Liver (tissue), 9 donors: ENCODE results near the gene CCDC85A. TPM values are rescaled to one million over a fixed set of nuclear protein-coding genes. Genes with fewer than 3 reads are reported as not detected.

Source experiments
- DNase-seq: peaks from one replicate; pipeline ENCODE4 v3.0.0-alpha.2; 2017; ENCODE audit warnings: low spot score
- H3K27ac ChIP-seq, 2 donors: one replicate each; pipeline ENCODE4 v1.7.0; 2013; ENCODE audit warnings: inconsistent platforms in 2 of 2, low read length in 2 of 2, control low read depth in 1 of 2, low read depth in 1 of 2, mild to moderate bottlenecking in 1 of 2
- H3K27me3 ChIP-seq, 4 donors: one replicate each; pipeline versions ENCODE4 v1.6.1 to v1.7.0; 2013; ENCODE audit warnings: low read length in 3 of 4, inconsistent platforms in 1 of 4, mild to moderate bottlenecking in 1 of 4, moderate library complexity in 1 of 4; ENCODE audit not compliant: control insufficient read depth in 4 of 4, insufficient read depth in 4 of 4
- H3K36me3 ChIP-seq, 4 donors: one replicate each; pipeline versions ENCODE4 v1.6.1 to v1.7.0; 2013; ENCODE audit warnings: low read length in 3 of 4, mild to moderate bottlenecking in 3 of 4, low read depth in 1 of 4, moderate library complexity in 1 of 4; ENCODE audit not compliant: control insufficient read depth in 4 of 4, insufficient read depth in 3 of 4
- H3K4me1 ChIP-seq, 4 donors: one replicate each; pipeline versions ENCODE4 v1.6.1 to v1.7.0; 2013; ENCODE audit warnings: low read length in 3 of 4, mild to moderate bottlenecking in 3 of 4, moderate library complexity in 1 of 4; ENCODE audit not compliant: control insufficient read depth in 4 of 4, insufficient read depth in 4 of 4
- H3K4me3 ChIP-seq, 3 donors: one replicate each; pipeline versions ENCODE4 v1.6.1 to v1.7.0; 2013; ENCODE audit warnings: low read length in 3 of 3, control low read depth in 1 of 3, low read depth in 1 of 3, mild to moderate bottlenecking in 1 of 3
- H3K9ac ChIP-seq, 2 donors: one replicate each; pipeline ENCODE4 v1.7.0; 2013; ENCODE audit warnings: low read length in 2 of 2, mild to moderate bottlenecking in 2 of 2, moderate library complexity in 2 of 2, control low read depth in 1 of 2, low read depth in 1 of 2
- H3K9me3 ChIP-seq, 4 donors: one replicate each; pipeline versions ENCODE4 v1.6.1 to v1.7.0; 2013; ENCODE audit warnings: low read length in 3 of 4; ENCODE audit not compliant: control insufficient read depth in 4 of 4
- ATF3 ChIP-seq: IDR thresholded peaks from 2 replicates; pipeline ENCODE4 v1.6.1; 2016; ENCODE audit warnings: antibody characterized with exemption
- EGR1 ChIP-seq, 2 donors: IDR thresholded peaks; 2 replicates each; pipeline ENCODE4 v1.6.1; 2016 to 2018; ENCODE audit warnings: antibody characterized with exemption in 2 of 2, low read depth in 2 of 2
- FOXA1 ChIP-seq: IDR thresholded peaks from 2 replicates; pipeline ENCODE4 v1.6.1; 2016; ENCODE audit warnings: antibody characterized with exemption
- FOXA2 ChIP-seq: IDR thresholded peaks from 2 replicates; pipeline ENCODE4 v1.6.1; 2016; ENCODE audit warnings: antibody characterized with exemption
- GABPA ChIP-seq, 2 donors: IDR thresholded peaks in 1 of 2; conservative IDR thresholded peaks in 1 of 2; 2 replicates each; pipeline ENCODE4 v1.6.1; 2016; ENCODE audit warnings: antibody characterized with exemption in 2 of 2, mild to moderate bottlenecking in 1 of 2, moderate library complexity in 1 of 2
- HNF4A ChIP-seq, 2 donors: conservative IDR thresholded peaks; 2 replicates each; pipeline ENCODE4 v1.6.1; 2016; ENCODE audit warnings: antibody characterized with exemption in 2 of 2, mild to moderate bottlenecking in 2 of 2
- HNF4G ChIP-seq: IDR thresholded peaks from 2 replicates; pipeline ENCODE4 v1.6.1; 2016; ENCODE audit warnings: antibody characterized with exemption
- MAX ChIP-seq: IDR thresholded peaks from 2 replicates; pipeline ENCODE4 v1.6.1; 2016; ENCODE audit warnings: antibody characterized with exemption
- RAD21 ChIP-seq, 2 donors: IDR thresholded peaks; 2 replicates each; pipeline ENCODE4 v1.6.1; 2016; ENCODE audit warnings: antibody characterized with exemption in 2 of 2, mild to moderate bottlenecking in 2 of 2
- REST ChIP-seq: IDR thresholded peaks from 2 replicates; pipeline ENCODE4 v1.6.1; 2016; ENCODE audit warnings: antibody characterized with exemption, mild to moderate bottlenecking
- RXRA ChIP-seq, 2 donors: IDR thresholded peaks; 2 replicates each; pipeline ENCODE4 v1.6.1; 2017 to 2018; ENCODE audit warnings: antibody characterized with exemption in 2 of 2, mild to moderate bottlenecking in 1 of 2
- TAF1 ChIP-seq: conservative IDR thresholded peaks from 2 replicates; pipeline ENCODE4 v1.6.1; 2016; ENCODE audit warnings: antibody characterized with exemption, mild to moderate bottlenecking
- YY1 ChIP-seq: IDR thresholded peaks from 2 replicates; pipeline ENCODE4 v1.6.1; 2016; ENCODE audit warnings: antibody characterized with exemption, mild to moderate bottlenecking
- ZBTB33 ChIP-seq: IDR thresholded peaks from 2 replicates; pipeline ENCODE4 v1.6.1; 2016; ENCODE audit warnings: antibody characterized with exemption
- WGBS: extraction: QIAGEN DNeasy Blood & Tissue Kit; methylation state at CpG from one replicate; pipeline ENCODE4 v1.1.7; 2013; 5-methylcytosine and 5-hydroxymethylcytosine counted together
- polyA plus RNA-seq, 2 donors: library from polyadenylated mRNA; stranded (reverse) in 1 of 2; unstranded in 1 of 2; fragments of 200-250 nt in 1 of 2; fragments of >200 nt in 1 of 2; fragmentation: Nextera tagmentation in 1 of 2; extraction: Ambion mirVana in 1 of 2; gene quantifications; one replicate each; pipeline versions ENCODE4 v1.2.1 to v1.2.3, GENCODE V29; 2013 to 2015
- total RNA-seq, 2 donors: library from RNA; depleted of rRNA; stranded (reverse); fragments of >200 nt; gene quantifications; one replicate each; pipeline ENCODE4 v1.2.3, GENCODE V29; 2014
- donor health status: healthy.
- donor health status: healthy.
- donor health status: healthy.
- donor health status: healthy.
- donor health status: healthy.

The CCDC85A gene
- total and polyA plus RNA-seq, 4 donors: 0.05 to 0.17 (median 0.10) TPM

GRCh38 chr2:56369316-56369715, 185.5 kb downstream of the CCDC85A start:
- H3K4me3 ChIP-seq: no peak overlapping the region
- TF ChIP-seq REST: no peak
- TF ChIP-seq ATF3: no peak
- no peak for TF ChIP-seq FOXA2
- TF ChIP-seq MAX: no peak
- TF ChIP-seq EGR1 (IDR thresholded peaks at IDR 0.05; ENCODE audit: low read depth in 2 of 2): no peak
- TF ChIP-seq RXRA (IDR thresholded peaks at IDR 0.05): no peak
- TF ChIP-seq RAD21 (IDR thresholded peaks at IDR 0.05): no peak
- DNase-seq: no peak
- H3K36me3 ChIP-seq: no peaks in the 10 kb centered on the region
- WGBS: 94% methylated on average over 2 of the region's 2 CpGs
- no peaks in the 10 kb centered on the region for H3K27me3 ChIP-seq
- H3K9me3 ChIP-seq: no peaks in the 10 kb centered on the region
- no peak overlapping the region for H3K27ac ChIP-seq
- H3K9ac ChIP-seq: no peak overlapping the region
- no peaks in the 10 kb centered on the region for H3K4me1 ChIP-seq

GRCh38 chr2:56372071-56372656, 188.4 kb downstream of the CCDC85A start:
- H3K27ac ChIP-seq: no peak overlapping the region
- H3K9ac ChIP-seq: no peak overlapping the region
- H3K36me3 ChIP-seq: no peaks in the 10 kb centered on the region
- H3K4me3 ChIP-seq: no peak overlapping the region
- no peaks in the 10 kb centered on the region for H3K4me1 ChIP-seq
- H3K9me3 ChIP-seq: no peaks in the 10 kb centered on the region
- no peak for TF ChIP-seq FOXA1
- no peak for TF ChIP-seq ATF3
- no peaks in the 10 kb centered on the region for H3K27me3 ChIP-seq
- WGBS: 96% methylated on average over 6 of the region's 6 CpGs
- no peak for DNase-seq

GRCh38 chr2:56375251-56375650, 191.5 kb downstream of the CCDC85A start:
- Histone ChIP-seq H3K36me3 (no peaks in the 10 kb centered on the region), H3K9ac (no peak overlapping the region), H3K9me3 (no peaks in the 10 kb centered on the region), H3K27me3 (no peaks in the 10 kb centered on the region), H3K4me1 (no peaks in the 10 kb centered on the region), H3K27ac (no peak overlapping the region), H3K4me3 (no peak overlapping the region)
- DNase-seq: no peak
- 64% methylated on average over 1 of the region's 1 CpG for WGBS
- no peak for TF ChIP-seq TAF1
- TF ChIP-seq YY1: no peak
- no peak for TF ChIP-seq MAX
- no peak for TF ChIP-seq ZBTB33
- TF ChIP-seq GABPA (IDR thresholded peaks at IDR 0.05 in 1 of 2, conservative IDR thresholded peaks at IDR 0.05 in 1 of 2): no peak
- no peak for TF ChIP-seq HNF4A (conservative IDR thresholded peaks at IDR 0.05)
- no peak for TF ChIP-seq EGR1 (IDR thresholded peaks at IDR 0.05; ENCODE audit: low read depth in 2 of 2)
- TF ChIP-seq ATF3: no peak
- no peak for TF ChIP-seq RXRA (IDR thresholded peaks at IDR 0.05)
- no peak for TF ChIP-seq REST
- no peak for TF ChIP-seq RAD21 (IDR thresholded peaks at IDR 0.05)
- TF ChIP-seq HNF4G: no peak
